Posterior cingulate gyrus (tissue), 11 donors: Measurements from ENCODE around the gene ADAM8.

Experiments used
- DNase-seq, 10 donors: peaks; one replicate each; pipeline versions ENCODE4 v3.0.0 to v3.0.0-alpha.2; 2020 to 2021; ENCODE audit warnings: mixed read lengths in 3 of 10
- intact Hi-C: fragments of 100-400 bp; cut with DNase I; formaldehyde crosslinking; loops from one replicate; pipeline ENCODE4 v1.15.1; 2023

ADAM8 gene

GRCh38 chr10:133286366-133286765 lies 9.7 kb upstream of the ADAM8 start:
- intact Hi-C loops, result no loop called here
- DNase-seq, result no peak

- no peak for DNase-seq
- intact Hi-C loops, result no loop called here
Observed at GRCh38 chr10:133285217-133285616, 8.5 kb upstream of the ADAM8 start.

GRCh38 chr10:133283931-133284330 lies 7.3 kb upstream of the ADAM8 start:
- intact Hi-C loops, result no loop called here
- no peak for DNase-seq

DNA sequence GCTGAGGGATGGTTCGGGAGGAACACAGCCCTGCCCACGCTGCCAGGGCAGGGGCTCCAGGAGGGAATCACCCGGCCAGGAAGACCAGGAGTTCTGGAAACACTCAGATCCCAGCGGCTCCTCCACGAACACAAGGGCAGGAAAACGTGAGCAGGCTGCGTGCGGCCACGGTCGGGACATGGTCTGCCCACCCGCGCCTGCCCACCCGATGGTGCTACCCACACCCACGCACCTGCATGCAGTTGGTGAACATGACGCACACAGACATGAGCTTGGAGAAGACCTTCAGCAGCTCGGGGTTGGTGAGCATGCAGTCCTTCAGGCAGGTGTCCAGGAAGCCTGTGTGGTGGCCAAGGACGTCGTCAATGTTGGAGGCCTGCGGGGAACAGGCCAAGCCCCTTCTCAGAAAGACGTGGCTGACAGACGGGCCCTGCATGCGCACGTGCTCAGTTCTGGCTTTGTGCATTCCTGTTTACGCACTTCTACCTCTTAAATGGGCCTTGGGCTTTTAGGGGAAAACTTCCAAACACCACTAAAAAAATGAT lies 6.2 kb upstream of the ADAM8 start:
- intact Hi-C loops, result no loop called here
- no peak for DNase-seq

- intact Hi-C loops, result no loop called here
- no peak for DNase-seq
Observed at GRCh38 chr10:133281628-133282372, 5.1 kb upstream of the ADAM8 start.

DNA sequence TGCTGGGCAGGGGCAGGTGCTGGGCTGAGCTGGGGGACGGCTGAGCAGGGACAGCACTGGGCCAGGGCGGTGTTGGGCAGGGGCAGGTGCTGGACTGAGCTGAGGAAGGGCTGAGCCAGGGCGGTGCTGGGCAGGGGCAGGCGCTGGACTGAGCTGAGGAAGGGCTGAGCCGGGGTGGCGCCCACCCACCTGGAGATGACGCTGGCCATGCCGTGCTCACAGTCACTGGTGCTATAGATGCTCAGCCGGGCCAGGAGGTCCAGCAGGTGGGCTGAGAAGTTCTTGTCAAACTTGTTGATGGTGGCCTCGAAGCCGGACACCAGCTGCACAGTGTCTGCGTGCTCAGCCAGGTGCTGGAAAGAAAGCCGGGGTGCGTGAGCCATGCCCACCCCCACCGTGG lies 4.4 kb upstream of the ADAM8 start:
- intact Hi-C loops, result no loop called here
- no peak for DNase-seq

DNA sequence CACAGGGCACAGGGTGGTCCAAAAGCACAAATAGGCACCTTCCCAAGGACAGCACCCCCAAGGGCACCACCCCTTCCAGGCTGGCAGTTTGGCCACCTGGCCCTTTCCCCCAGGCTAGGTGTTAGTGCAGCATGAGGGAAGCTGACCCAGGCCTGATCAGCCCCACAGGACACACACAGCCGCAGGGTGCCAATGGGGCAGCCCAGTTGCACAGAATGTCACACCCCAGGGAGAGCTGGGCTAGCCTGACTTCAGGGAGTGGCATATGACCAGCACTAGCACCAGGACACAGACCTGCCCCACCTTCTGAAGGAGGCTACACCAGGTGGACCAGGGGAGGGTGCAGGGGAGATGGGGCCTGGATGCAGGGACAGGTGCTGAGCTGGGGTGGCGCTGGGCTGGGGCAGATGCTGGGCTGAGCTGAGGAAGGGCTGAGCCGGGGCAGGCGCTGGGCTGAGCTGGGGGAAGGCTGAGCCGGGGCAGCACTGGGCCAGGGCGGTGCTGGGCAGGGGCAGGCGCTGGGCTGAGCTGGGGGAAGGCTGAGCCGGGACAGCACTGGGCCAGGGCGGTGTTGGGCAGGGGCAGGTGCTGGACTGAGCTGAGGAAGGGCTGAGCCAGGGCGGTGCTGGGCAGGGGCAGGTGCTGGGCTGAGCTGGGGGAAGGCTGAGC lies 3.9 kb upstream of the ADAM8 start:
- no peak for DNase-seq
- intact Hi-C loops, result no loop called here

DNA sequence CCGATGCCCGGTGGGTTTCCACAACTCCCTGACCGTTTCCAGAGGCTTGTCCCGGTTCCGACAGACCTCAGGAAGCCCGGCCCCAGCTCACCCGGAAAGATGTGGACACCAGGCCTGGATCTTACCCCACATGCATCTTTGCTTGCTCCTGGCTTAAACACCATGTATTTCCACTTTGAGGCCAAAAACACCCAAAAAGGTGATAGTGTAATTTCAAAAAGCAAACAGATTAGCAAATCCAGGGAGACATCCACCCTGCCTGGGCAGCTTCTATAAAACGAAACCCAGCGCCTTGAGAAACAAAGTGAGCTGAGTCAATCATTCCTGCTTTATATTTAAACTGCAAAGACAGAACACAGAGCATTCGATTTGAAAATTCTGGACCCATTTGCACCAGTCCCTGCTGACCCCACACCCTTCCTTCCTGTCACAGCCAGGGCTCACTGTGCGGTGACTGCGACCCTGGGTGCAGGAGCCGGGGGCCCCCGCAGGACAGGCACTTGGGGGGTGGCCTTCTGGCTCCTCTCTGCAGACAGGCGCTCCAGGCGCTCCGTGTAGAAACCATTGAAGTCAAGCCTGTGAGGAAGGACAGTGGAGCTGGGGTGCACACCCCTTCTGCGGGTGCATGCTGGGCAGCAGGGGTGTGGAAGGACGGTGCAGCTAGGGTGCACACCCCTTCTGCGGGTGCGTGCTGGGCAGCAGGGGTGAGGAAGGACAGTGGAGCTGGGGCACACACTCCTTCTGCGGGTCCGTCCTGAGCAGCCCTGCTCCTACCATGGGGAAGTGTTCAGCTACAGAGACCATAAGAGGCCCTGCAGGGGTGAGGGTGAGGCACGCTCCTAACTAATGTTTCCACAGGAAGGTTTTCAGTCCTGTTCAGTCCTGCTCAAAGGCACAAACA lies 2.9 kb upstream of the ADAM8 start:
- no peak for DNase-seq
- intact Hi-C loops, result no loop called here

GRCh38 chr10:133278577-133279265 lies 2.1 kb upstream of the ADAM8 start:
- DNase-seq, result peak in 1 of 10 donors; percentile 42
- intact Hi-C loops, result no loop called here

DNA sequence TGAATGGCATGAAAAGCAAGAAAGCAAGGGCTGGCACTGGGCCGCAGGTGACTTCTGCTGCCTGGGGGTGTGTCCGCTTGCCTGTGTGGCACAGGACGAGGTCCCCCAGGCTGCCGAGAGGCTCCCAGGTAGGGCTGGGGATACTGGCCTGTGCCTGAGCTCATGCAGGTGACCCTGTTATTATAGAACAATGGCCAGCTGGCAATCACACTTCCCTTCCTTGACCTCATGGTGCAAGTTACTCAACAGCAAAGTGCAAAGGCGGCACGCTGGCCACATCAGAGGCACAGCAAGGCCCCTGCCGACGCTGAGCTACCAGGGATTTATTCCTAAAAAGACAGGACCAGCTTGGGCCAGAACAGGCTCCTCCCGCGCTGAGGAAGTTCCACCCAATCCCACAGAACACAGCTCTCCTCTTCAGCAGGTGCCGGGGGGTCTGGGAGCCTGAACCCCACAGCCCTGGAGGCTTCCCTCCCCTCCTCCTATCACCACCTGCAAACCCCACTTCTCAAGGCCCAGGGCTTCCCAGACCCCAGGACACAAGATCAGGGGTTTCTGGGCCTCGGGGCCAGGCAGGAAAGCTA lies 1.4 kb upstream of the ADAM8 start:
- DNase-seq, result no peak
- intact Hi-C loops, result no loop called here

DNA sequence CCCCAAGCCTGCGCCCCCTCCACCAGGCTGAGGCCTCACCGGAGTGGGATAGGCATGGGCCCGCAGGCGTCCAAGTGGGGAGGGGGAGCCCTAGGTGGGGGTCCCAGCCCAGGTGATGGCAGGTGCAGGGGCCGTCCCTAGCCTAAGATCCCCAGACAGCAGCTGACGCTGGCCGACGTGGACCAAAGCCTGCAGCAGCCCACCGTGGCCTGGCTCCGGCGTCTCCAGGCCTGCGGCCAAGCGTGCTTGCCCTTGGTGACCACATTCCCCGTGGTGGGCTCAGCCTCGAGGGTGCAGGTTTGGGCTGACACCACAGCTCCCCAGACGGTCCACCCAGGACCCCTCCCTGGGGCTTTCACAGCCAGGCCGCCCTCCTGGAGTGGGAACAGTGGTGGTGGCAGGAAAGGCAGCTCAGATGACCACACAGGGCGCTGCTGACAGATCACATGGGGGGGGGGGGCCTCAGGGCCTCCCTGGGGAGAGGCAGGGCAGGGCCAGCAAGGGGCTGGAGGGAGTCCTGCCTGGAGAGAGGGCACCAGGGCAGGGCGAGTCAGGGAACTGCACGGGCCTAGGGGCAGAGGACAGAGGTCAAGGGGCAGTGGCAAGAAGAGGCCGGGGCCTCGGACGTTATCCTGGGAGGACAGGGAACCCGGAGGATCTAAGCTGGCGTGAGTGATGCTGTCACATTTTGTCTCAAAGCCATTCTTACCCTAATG lies 767 bp upstream of the ADAM8 start:
- DNase-seq, result no peak
- intact Hi-C loops, result no loop called here

GRCh38 chr10:133276100-133276434 lies 601 bp downstream of the ADAM8 start:
- intact Hi-C loops, result no loop called here
- DNase-seq, result no peak

GRCh38 chr10:133275684-133276092 lies 980 bp downstream of the ADAM8 start:
- intact Hi-C loops, result no loop called here
- no peak for DNase-seq

- DNase-seq, result no peak
- intact Hi-C loops, result no loop called here
Observed at GRCh38 chr10:133274751-133275683, 1.7 kb downstream of the ADAM8 start.

DNA sequence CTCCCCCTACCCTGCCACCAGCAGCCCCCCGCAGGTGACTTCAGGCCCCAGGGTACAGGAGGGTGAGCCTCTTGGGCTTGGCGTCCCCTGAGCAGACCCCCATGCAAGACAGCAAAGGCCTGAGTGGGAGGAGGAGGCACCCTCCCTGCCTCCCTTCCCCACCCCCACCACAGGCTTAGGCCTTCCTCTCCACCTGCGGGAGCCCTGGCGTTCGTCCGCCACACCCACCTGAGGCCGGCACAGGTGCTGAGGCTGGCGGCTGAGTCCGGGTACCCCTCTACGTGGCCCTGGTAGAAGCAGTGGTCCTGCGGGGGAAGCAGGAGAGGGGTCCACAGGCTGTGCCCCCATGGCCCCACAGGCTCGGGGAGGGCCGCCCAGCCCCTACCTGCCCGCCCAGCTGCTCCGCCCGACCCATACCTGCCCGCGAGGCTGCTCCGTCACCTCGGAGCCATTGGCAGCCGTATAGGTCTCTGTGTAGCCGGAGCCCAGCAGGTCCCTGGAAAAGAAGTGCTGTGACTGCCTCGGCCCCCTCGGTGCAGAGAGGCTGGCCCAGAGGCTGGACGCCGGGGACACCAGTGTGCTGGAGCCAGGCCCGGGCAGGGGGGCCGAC lies 3.0 kb downstream of the ADAM8 start:
- no peak for DNase-seq
- intact Hi-C loops, result no loop called here

DNA sequence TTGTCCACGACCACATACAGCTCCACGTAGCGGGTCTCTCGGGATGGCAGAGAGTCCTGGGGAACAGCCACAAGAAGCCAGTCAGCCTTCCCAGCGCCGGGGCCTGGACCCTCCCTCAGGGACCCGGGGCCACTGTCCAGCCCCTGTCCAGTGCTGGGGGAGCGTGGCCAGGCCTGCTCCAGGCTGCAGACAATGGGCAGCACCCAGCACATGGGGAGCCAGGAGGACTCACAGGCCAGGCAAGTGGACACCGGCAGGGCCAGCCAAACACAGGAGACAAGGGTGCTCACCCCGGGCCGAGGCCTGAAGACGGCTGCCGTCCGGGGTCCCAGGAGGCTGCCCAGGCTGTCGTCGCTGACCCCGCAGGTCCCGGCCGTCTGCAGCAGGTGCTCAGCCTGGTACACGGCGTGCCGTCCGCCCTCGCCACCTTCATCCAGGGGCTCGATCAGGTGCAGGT lies 3.7 kb downstream of the ADAM8 start:
- intact Hi-C loops, result no loop called here
- no peak for DNase-seq

- no peak for DNase-seq
- intact Hi-C loops, result no loop called here
Observed at GRCh38 chr10:133272301-133272963, 4.2 kb downstream of the ADAM8 start.
